COLO829 (cell line): ENCODE measurements around the gene NCK2.

Source experiments
- DNase-seq: peaks from one replicate; pipeline ENCODE4 v3.0.0; 2012; ENCODE audit warnings: low spot score

NCK2 gene

DNA sequence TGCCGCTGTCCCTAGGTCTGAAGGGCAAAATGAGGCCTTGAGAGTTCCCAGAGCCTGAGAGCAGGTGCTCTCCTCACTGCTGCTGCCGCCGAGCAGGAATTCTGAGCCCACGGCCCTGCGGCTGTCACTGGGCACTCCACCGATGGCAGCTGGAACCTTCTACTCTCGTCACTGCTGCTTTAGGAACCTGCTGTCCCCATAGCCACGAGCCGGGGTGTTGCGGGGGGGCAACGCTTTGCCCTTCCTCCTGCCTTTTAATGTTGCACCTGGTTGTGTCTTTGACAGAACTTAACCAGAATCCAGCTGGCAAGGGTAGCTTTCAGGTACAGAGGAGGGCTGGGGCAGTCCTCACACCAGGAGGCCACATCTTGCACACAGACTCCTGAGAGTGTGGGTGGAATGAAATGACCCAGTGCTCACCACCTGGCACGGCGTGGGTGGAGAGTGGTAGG is 32.3 kb downstream of the NCK2 start:
- DNase-seq = no peak

DNA sequence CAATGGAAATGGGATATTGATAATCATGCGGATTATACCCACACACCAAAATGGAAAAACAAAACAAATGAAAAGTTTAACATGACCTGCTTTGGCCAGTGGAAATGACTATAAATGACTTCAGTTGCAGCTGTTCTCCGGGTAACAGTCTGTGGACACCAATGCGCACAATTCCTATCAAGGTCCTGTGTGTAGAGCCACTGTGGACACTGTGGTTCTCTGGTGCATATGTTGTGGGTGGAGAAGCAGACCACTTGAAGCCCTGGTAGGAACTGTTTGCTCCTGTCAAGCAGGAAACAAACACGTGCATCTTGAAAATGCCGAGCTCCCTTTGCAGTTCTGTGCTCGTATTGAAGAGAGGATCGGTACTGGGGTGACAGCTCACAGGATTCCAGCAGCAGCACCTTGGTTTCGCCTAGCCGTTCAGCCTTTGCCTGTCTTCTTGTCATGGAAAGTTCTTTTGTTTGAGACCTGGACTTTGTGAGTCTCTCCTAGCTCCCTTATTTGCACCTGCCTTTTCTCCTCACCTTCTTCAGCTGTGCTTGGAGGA is 32.9 kb downstream of the NCK2 start:
- no peak for DNase-seq

DNA sequence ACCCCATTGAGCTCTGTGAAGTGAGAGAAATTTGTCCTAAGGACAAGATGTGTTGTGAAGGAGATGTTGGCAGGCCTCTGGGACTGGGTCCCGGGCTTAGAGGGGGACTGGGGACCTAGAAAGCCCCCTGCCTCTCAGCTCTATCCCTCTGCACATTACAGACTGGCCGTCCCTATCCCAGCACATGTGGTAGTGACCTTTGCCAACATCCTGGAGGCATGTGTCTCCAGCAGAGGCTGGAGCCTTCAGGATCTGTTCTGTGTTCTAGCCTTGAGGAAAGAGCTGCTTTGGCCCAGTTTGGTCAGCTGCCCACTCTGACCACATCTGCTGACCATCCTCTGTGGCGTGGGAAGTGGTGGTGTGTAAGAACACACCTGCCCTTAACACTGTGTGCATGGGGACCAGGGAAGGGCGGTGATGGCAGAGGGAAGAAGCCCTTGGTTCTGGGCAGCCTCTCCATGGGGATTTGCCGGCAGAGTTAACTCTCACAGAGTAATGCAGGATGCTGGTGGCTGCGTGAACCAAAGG is 33.4 kb downstream of the NCK2 start:
- DNase-seq = no peak

DNA sequence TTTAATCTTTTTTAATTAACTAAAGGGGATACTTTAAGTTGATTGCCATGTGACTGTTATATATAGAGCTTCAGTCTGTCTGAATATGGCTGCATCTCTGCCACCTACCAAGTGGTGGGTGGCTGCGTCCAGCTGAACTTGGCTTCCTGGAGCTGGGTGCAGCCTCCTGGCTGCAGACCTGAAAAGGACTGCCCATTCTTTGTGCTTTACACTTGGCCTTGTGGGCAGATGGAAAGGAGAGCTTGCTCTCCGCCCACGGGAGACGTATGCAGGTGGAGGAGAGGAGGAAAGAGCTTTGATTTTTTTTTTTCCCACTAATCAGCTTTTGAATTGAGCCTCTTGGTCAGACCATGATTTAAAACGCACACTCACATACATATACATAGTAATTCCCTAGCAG is 34.7 kb downstream of the NCK2 start:
- no peak for DNase-seq

DNA sequence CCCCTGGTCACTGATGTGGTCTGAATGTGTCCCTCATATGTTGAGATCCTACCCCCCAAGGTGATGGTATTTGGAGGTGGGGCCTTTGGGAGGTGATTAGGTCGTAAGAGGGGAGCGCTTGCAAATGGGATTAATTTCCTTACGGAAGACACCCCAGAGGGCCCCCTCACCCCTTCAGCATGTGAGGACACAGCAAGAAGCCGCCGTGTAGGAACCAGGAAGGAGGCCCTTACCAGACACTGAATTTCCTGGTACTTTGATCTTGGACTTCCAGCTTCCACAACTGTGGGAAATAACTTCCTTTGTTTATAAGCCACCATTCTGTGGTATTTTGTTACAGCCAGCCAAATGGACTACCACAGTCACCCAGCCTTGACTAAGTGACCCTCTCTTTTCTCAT is 35.9 kb downstream of the NCK2 start:
- DNase-seq = no peak

DNA sequence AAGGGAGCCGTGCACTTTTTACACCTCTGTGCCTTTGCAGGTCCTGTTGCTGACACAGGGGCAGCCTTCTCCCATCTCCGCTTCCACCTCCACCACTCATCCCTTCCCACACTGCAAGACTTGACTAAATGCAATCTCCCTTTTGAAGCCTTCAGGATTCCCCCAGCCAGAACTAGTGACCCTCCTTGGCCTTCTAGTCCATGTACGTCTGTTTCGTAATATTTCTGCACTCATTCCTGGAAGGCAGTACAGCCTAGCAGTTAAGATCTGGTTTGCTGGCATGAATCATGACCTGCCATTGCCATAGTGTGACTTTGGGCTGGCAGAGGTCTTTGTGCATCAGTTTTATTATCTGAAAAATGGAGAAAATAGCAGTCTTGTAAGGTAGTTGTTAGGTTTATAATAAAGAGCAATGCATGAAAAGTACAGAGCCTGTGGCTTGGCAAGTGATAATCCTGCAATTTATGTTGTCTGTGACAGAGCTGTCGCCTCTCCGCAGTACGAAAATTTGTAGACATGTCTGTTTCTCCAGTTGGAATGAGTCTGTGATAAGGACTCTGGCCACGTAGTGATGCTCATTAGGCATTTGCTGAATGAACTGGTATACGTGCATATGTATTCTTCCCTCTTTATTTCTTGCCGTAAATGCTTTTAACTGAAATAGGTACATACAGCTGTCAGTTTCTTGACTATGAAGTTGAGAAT is 36.7 kb downstream of the NCK2 start:
- no peak for DNase-seq

DNA sequence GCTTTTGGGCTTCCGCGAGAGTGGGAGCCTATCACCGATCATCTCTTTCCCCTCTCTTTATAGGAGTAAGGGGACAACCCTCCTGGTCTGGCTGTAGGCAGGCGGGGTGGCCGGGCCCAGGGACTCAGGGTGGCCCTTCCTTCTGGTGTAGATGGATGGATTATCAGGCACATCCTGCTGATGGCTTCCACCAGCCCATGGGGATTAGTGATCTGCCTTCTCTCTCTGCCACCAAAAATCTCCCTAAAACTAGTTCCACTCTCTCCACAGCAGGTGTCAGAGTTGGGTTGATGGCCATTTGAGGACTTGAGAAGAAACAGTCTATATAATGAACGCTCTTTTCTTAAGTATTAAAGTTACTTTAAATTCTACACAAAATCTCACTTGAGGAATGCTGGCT is 37.4 kb downstream of the NCK2 start:
- DNase-seq = no peak

DNA sequence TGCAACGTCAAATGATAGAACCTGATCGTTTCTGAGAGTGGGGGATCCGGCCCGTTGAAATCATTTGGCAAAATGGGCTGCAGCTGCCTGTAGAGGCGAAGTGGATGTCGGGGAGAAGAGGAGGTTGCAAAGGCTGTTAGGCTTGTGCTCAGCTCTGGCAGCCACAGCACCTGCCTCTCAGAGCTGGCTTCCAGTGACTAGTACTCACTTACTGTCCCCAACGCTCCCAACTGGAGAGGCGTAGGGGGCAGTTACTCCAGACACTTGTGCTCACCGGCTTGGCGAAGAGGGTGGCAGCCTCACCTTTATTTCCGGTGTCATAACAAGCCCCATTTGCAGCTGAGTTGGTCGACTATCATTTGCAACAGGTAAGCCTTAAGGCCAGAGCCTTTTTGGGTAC is 37.9 kb downstream of the NCK2 start:
- no peak for DNase-seq

DNA sequence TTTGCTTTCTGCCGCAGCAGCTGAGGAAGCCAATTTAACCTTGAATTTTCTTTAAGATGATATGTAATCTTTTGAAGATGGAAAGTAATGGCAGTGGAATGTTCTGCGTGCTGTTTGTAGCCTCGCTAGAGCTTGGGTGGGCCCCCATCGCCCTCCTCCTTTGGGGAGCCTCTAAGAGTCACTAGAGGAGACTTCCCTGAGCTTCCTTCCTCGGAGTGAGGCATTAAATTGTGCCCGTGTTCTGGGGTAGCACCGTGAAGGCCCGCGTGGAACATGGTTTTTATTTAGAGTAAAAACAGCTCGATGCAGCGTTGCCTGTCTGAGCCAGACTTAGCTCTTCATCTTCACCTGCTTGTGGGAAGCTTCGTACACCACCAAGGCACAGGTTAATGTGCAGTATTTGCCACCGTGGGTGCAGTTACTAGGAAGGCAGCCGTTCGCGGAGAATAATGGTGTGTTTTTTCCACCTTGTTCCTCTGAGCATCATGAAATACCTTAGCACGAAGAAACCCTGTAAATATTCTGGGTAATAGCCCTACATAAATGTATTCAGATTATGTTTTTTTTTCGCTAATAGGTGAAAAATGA is 38.5 kb downstream of the NCK2 start:
- DNase-seq = no peak

DNA sequence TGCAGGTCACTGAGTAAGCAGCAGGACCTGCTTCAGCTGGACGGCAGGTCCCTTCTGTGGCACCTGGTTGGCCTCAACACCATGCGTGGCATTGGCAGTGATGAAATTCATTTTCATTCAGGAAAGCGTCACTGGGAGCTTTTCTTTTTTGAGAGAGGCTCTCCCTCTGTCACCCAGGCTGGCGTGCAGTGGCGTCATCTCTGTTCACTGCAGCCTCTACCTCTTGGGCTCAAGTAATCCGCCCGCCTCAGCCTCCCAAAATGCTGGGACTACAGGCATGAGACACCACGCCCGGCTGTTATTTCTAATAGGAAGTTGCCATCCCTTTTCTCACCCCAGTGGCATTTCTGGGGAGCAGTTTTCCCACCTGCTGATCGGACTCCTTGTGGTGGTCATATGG is 39.3 kb downstream of the NCK2 start:
- DNase-seq = no peak

DNA sequence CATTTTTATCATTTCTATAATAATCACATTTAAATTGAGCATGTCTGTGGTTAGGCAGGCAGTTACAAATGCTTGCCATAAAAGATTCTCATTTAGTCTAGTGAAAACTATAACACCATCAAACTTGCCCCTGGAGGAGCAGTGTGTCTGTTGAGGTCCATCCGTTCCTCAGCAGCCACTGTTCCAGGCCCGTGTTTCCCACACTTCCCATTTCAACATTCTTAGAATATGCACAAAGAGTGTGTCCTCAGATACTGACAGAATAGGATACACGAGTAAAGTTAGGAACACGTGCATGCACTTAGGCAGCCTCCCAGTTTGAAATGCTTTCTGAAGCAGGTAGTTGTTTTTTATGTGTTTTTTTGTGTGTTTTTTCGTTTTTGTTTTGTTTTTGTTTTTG is 39.9 kb downstream of the NCK2 start:
- DNase-seq = no peak

DNA sequence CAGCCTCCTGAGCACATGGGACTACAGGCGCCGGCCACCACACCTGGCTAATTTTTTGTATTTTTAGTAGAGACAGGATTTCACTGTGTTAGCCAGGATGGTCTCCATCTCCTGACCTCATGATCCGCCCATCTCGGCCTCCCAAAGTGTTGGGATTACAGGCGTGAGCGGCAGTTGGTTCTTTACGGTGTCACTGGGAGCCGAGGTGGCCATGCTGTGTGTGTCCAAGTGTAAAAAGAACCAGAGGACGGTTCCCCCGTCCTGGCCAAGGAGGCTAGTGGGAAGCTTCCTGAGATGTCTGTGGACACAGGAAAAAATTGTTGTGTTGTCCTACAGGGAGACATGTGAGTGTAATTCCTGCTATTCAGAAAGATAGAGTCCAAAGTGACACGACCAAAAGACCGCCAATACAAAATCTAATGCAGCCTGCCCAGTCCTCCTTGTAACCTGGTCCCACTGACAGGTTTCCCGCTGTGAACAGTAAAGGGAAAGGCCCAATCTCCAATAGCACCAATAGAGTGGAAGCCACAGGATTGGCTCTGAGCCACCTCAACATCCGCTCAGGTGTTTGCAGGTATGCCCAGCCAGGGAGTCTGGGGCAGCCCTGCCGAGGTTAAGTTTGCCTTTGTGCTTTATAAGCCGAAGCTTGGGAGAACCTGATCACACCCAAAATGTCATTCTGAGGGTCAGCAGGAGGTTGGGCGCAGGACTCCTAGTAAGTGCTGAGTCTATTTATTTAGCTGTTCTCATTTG is 40.6 kb downstream of the NCK2 start:
- DNase-seq = no peak

DNA sequence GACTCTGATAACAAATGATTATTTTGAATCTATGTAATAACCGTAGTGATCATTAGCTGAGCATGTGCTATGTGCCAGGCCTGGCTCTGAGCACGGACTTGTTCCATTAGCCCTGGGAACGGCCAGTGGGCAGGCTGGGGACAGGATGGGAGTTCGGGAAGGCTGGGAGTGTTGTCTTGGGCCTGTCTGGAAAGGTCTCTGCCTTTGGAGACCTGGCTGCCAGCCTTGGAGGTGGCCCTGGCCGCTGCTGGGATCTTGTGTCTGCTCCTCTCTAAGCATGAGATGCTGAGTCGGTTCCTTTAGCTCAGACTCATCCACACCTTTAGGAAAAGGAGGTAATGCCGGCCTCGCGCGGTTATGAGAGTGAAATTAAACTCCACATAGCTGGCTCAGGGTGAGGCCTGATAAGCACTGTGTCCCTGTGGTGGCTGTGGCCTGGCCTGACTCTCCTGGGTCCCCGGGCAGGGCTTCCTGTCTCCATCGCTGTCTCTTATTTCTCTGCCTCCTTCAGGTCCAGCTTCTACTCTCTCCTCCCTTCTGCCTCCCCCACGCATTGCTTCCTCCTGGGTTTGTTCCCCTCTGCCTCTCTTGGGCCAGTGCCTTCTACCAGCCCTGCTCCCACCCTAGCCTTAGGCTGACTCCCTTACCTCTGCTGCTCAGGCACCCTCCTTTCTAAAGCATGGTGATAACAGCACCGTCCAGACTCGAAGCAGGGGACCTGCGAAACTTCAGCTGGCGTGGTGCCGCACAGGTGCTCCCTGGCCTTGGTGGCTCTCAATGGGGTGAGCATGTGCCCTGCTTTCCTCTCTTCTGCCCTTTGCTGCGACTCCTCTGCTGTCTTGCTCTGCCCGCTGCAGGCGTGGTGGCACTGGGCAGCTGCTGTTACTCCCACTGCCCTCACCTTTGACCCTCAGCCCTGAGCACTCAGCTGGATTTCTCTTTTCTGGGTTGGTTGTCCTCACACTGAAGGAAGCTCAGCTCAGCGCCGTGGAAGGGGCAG is 41.8 kb downstream of the NCK2 start:
- no peak for DNase-seq

DNA sequence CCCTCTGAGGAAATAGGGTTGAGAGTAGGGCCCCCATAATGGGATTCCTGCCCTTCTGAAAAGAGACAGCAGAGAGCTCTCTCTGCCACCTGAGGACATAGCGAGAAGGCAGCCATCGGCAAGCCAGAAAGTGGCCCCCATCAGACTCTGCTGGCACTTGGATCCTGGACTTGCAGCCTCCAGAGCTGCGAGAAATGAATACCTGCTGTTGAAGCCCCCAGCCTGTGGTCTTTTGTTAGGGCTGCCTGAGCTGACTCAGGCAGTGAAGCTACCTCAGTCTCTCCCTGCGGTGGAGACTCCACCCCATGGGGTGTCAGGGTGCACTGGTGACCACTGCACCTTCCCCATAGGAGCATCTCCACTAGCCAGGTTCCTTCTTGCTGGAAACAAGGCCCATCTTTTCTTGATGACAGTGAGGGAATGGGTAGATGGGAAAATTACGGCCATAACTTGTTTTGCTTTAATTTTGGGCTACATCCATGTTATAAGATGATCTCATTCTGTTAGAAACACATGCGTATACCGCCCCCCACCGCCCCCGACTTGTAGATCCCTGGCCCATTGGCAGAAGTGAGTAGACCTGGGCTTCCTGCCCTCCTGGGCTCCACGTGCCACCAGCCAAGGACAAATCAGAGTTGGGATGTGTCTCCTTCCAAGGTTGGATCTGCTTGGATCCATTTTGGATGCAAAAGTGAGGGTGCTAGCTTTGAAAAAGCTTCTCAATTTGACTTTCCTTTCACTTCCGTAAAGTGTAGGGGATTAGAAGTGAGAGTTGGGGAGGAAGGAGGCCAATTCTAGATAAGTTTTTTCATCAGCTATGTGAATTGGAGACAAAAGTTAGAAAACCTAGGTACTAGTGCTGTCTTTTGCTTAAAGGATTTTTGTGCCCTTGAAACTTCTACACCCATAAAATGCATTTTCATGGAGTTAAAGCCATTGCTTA is 42.9 kb downstream of the NCK2 start:
- no peak for DNase-seq

DNA sequence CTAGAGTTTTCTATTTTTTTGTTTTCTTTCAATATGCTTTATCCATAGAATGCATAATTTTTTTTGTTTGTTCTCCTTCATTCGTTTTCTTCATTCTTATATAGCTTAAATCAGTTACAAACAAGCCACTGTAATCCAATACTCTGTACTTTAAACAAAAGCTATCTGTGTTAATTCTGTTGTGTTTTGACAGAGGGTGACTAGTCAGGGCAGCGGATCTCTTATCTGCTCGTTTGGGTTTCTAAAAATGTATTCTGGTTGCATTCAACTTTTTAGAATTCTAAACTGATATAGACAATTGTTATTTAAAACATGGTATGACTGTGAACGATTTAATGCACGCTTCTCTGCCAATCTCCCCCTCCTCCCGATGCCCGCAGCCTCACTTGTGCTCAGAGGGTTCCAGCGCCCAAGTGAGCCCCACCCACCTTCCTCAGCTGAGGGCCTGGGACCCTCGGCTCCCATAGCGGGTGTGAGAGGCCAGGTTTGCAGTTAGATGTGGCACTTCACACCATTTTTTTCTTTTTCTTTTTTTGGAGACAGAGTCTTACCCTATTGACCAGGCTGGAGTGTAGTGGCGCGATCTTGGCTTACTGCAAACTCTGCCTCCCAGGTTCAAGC is 44.1 kb downstream of the NCK2 start:
- peak; percentile 60 for DNase-seq

DNA sequence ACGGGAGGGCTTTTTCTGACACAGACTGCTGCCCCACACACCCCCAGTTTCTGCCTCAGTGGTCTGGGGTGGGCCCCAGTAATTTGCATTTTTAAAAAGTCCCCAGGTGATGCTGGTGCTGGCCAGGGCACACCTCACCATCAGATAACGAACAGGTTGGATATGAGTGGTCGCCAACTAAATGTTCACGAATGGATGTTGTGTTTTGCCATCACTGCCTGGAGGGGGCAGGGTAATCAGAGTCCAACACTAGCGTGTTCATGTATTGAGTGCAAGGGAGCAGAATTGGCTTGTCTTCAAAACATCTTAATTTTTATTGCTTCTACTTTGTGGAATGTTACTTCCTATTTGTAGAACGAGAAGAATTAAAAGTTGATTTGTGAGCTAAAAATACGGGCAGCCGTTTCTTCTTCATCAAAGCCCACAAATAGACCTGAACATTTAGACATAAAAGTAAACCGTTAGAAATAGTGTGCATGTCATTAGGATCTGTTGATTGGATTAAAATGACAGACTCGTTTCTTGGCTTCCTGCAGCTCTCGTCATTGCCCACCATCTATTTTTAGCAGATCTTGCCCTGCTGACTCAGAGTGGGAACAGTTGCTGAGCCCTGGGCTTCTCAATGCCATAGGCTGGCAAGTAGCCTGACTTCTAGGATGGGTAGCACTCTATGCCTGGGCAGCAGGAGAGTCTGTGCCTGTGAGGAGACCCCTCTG is 45.2 kb downstream of the NCK2 start:
- DNase-seq = peak; percentile 70

DNA sequence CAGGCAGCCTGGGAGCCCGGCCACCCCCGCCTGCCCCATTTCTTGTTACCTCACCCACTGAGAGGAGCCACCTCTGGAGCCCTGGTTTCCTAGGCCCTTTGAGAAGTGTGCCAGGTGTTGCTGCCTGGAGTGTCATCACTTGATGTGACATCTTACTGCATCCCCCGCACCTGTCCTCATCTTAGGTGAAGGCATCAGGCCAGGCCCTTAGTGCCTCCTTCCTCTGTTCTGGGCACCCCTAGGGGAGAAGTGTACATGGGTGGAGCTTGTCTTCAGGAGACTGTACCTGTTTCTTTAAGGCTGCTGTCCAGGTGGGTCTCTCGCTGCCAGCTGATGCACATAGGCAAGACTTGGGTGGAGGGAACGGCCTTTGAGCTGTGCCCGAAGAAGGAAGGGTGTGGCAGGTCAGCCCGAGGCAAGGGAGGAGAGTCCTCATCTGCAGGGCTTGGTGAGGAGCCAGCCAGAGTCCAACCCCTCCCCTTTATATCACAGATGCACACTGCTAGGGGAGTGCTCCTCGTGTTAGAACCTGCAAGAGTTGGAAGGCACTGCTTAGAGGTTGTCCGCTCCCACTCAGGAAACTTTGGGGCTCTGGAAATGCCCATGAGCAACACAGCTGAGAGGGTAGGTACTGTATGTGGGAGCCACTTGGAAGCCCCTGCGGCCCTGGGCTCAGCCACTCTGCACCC is 45.9 kb downstream of the NCK2 start:
- DNase-seq = no peak

DNA sequence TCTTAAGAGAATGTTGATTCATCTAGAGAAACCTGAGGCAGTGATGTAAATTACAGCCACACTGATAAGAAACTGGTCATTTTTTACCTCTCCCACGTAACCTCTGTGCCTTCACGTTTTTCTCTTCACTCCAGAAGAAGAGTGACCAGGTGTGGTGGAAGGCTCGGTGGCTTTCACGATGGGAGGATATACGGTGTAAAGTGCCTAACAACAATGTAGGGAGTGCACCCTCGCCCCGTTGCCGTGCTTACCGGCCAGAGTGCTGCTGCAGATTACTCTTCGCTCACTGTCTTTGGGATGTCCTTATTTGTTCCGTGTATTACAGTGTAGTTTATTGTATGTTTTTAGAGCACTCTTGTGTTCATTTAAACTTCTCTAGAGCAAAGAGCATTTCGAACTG is 46.5 kb downstream of the NCK2 start:
- DNase-seq = no peak

DNA sequence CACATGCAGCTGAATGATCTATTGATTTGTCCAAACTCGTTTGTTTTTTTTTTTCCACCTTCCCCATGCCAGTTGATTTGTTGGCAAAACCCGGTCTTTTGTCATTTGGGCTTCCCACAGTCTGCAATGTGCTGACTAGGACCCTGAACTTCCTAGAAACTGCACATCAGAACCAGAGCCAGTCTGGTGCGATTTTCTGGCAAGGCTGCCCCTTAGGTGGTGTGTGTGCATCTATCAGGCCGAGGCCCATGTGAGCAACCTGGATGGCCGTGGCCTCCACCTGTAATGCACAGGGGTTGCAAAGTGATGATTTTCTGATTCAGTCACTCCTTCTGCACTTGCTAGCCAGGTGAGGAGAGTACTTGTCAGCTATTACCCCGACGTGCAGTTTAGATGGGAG is 47.8 kb downstream of the NCK2 start:
- no peak for DNase-seq
